ENCODE measurements around the gene SPATA2L. TPM values are rescaled to one million over a fixed set of nuclear protein-coding genes. Genes with fewer than 3 reads are reported as not detected.

The SPATA2L gene
- total and polyA plus RNA-seq, 2 of the 13 experiments (the other 11 are each of a cell fraction or from before 2014, with no cell fraction given): 9.1 to 20.7 TPM

DNA sequence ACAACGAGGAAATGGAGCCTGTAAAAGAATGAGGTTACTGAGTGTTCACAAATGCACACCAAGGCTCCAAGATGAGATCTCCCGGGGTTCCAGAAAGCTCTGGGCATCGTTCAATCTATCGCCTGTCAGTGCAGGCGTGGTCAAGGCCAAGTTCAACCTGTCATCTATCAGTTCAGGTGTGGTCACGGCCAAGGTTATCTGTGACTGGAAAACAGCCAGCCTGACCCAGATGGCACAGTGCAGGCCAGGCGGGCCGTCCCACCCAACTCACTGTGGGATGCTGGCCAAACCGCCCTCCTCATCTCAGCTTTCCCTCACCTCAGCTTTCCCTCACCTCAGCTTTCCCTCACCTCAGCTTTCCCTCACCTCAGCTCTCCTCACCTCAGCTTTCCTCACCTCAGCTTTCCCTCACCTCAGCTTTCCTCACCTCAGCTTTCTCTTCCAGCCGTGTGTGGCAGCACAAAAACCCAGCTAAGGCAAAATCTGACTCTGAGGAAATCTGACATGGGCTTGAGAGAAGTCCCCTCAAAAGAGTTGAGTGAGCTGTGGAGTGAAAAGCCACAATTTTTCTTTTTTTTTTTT lies 46.4 kb downstream of the SPATA2L start:
- no peak overlapping the region for H3K4me2 ChIP-seq (ENCODE audit: low read depth, low read length)
- no TSS peak for BruUV-seq (replicated peaks)
- ATAC-seq (no peak), DNase-seq (ENCODE audit: low spot score) (no peak), FAIRE-seq (peak; percentile 26)
- H2AFZ ChIP-seq (ENCODE audit: low read length): no peak overlapping the region
- H3K79me2 ChIP-seq (ENCODE audit: insufficient read depth, low read length): peaks cover 49% of the 10 kb centered on the region
- ChIA-PET CTCF (ENCODE audit: low intra/inter-chr PET ratio, low total read pairs) (no interaction called here), POLR2A (no interaction called here)
- no peaks in the 10 kb centered on the region for H4K20me1 ChIP-seq (ENCODE audit: insufficient read depth, low read length)
- H3K4me3 ChIP-seq (replicated peaks in 1 of 3; ENCODE audit: insufficient read depth in 1 of 3, low read depth in 2 of 3, low read length in 3 of 3): no peak overlapping the region
- H3K9ac ChIP-seq (ENCODE audit: insufficient read depth, low read depth, low read length): no peak overlapping the region
- WGBS (ENCODE audit: low lambda C conversion rate): 89% methylated on average over 9 of the region's 10 CpGs
- H3K9me3 ChIP-seq (ENCODE audit: low read length): no peaks in the 10 kb centered on the region
- no peaks in the 10 kb centered on the region; a peak in 1 of 5 replicates for H3K27me3 ChIP-seq (ENCODE audit: control insufficient read depth in 1 of 2, insufficient read depth in 2 of 2, low read length in 2 of 2)
- intact Hi-C loops (cut with micrococcal nuclease; ENCODE audit: unreplicated experiment): no loop called here
- no peak overlapping the region for H3K27ac ChIP-seq (ENCODE audit: extremely low read length, insufficient read depth, low read length)
- H3K4me1 ChIP-seq (ENCODE audit: insufficient read depth, low read length): peaks cover 35% of the 10 kb centered on the region
- H3K36me3 ChIP-seq (replicated peaks in 1 of 2; ENCODE audit: control insufficient read depth in 1 of 2, insufficient read depth in 2 of 2, low read length in 2 of 2): peaks cover 16 to 32% of the 10 kb centered on the region in 2 experiments
- in situ Hi-C loops (cut with HindIII; ENCODE audit: extremely low pct_ligation_motif_present, low pct_unique_long_range_greater_than_20kb): loop anchor here (5.0 kb wide), 1 partner anchor 47 kb away; the partner anchor contains the start of gene SPATA2L
- no peak for TF ChIP-seq SMAD9 (CRISPR knock-in tag; IDR thresholded peaks at IDR 0.05)
- TF ChIP-seq MAFF (IDR thresholded peaks at IDR 0.05; ENCODE audit: low read depth, low read length): no peak
- TF ChIP-seq E2F2 (CRISPR knock-in tag; IDR thresholded peaks at IDR 0.05; ENCODE audit: borderline replicate concordance): no peak
- no peak for TF ChIP-seq HDAC1 (CRISPR knock-in tag; IDR thresholded peaks at IDR 0.05)
- TF ChIP-seq ZNF121 (CRISPR knock-in tag; IDR thresholded peaks at IDR 0.05): no peak
- TF ChIP-seq RAD21 (CRISPR knock-in tag; IDR thresholded peaks at IDR 0.05): no peak
- no peak for TF ChIP-seq ZNF816 (CRISPR knock-in tag; IDR thresholded peaks at IDR 0.05; ENCODE audit: borderline replicate concordance)
- TF ChIP-seq IKZF5 (CRISPR knock-in tag; IDR thresholded peaks at IDR 0.05): no peak
- TF ChIP-seq ZC3H4 (CRISPR knock-in tag; IDR thresholded peaks at IDR 0.05; ENCODE audit: borderline replicate concordance): no peak
- TF ChIP-seq ZNF17 (CRISPR knock-in tag; IDR thresholded peaks at IDR 0.05): no peak
- TF ChIP-seq USF2 (IDR thresholded peaks at IDR 0.05; ENCODE audit: low read depth, low read length): no peak
- TF ChIP-seq USF2 (CRISPR knock-in tag; IDR thresholded peaks at IDR 0.05; ENCODE audit: borderline replicate concordance): no peak
- no peak for TF ChIP-seq FOSL1 (CRISPR knock-in tag; IDR thresholded peaks at IDR 0.05; ENCODE audit: borderline replicate concordance)
- TF ChIP-seq HINFP (CRISPR knock-in tag; IDR thresholded peaks at IDR 0.05; ENCODE audit: low read depth): no peak
- peak; percentile 90 for TF ChIP-seq RXRA (CRISPR knock-in tag; IDR thresholded peaks at IDR 0.05)
- TF ChIP-seq ZNF343 (CRISPR knock-in tag; IDR thresholded peaks at IDR 0.05): 0 out of 2 replicates have a peak, but pooled peaks have one; percentile 25
- peak; percentile 72 for TF ChIP-seq SKI (IDR thresholded peaks at IDR 0.05; ENCODE audit: partially characterized antibody)
- TF ChIP-seq RFXAP (CRISPR knock-in tag; IDR thresholded peaks at IDR 0.05; ENCODE audit: borderline replicate concordance): no peak
- TF ChIP-seq ZNF773 (CRISPR knock-in tag; IDR thresholded peaks at IDR 0.05; ENCODE audit: borderline replicate concordance): 0 out of 2 replicates have a peak, but pooled peaks have one; percentile 26
- no peak for TF ChIP-seq AHR (CRISPR knock-in tag; IDR thresholded peaks at IDR 0.05)
- TF ChIP-seq FOXK1 (CRISPR knock-in tag; IDR thresholded peaks at IDR 0.05; ENCODE audit: borderline replicate concordance, low read depth): no peak
